ENCODE measurements around the gene SCYGR6. TPM values are rescaled to one million over a fixed set of nuclear protein-coding genes. Genes with fewer than 3 reads are reported as not detected.

Gene SCYGR6
- total and polyA plus RNA-seq, 2 of the 8 experiments (the other 6 are each of a cell fraction or from before 2014, with no cell fraction given) = not detected

GRCh38 chr2:227717687-227718567, 6.6 kb downstream of the SCYGR6 start, which contains the start of gene SLC19A3:
TSS of gene SLC19A3 (minus strand) at chr2:227718028. CDS start at chr2:227702318, 15,710 bp downstream.
- Histone ChIP-seq H3K9ac (replicated peaks in 1 of 4; ENCODE audit: extremely low read depth in 1 of 4, low read depth in 3 of 4, low read length in 3 of 4) (peak within 1 kb of the TSS in 3 of 4 experiments; percentile 20 to 39 (median 23); a peak in 4 of 7 replicates), H2BK20ac (ENCODE audit: low read length) (no peak within 1 kb of the TSS), H4K91ac (replicated peaks; ENCODE audit: insufficient read length, low read length) (no peak within 1 kb of the TSS), H3K79me1 (ENCODE audit: low read depth, low read length) (no peaks in the 10 kb centered on the region), H4K20me1 (replicated peaks in 1 of 2; ENCODE audit: control insufficient read depth in 1 of 2, insufficient read depth in 2 of 2, low read length in 2 of 2) (no peaks in the 10 kb centered on the region), H2BK12ac (ENCODE audit: low read depth, low read length) (no peak within 1 kb of the TSS), H3K27ac (ENCODE audit: low read depth, low read length) (no peak within 1 kb of the TSS), H3K18ac (ENCODE audit: extremely low read depth, low read length) (peak within 1 kb of the TSS; percentile 32; the same call in 1 of the 2 replicates), H3K4me1 (replicated peaks in 1 of 4; ENCODE audit: control insufficient read depth in 3 of 4, insufficient read depth in 4 of 4, low read length in 3 of 4) (peaks cover 0 to 4% (median under 1%) of the 10 kb centered on the region in 4 experiments; a peak in 3 of 7 replicates), H2AFZ (ENCODE audit: low read length) (0 out of 2 replicates have a peak within 1 kb of the TSS, but pooled peaks have one; percentile 72), H3K14ac (ENCODE audit: insufficient read length) (no peak within 1 kb of the TSS), H2BK15ac (ENCODE audit: low read length) (no peak within 1 kb of the TSS), H4K8ac (ENCODE audit: extremely low read depth, insufficient read depth, low read length) (peak within 1 kb of the TSS; percentile 82; the same call in 1 of the 2 replicates), H2AK5ac (ENCODE audit: low read depth, low read length) (no peak within 1 kb of the TSS), H3K4ac (replicated peaks; ENCODE audit: insufficient read length, low read depth, low read length) (no peak within 1 kb of the TSS), H3K4me2 (ENCODE audit: insufficient read depth in 1 of 2, low read depth in 2 of 2, low read length in 2 of 2) (peak within 1 kb of the TSS; percentile 83 to 89), H3K27me3 (replicated peaks in 1 of 4; ENCODE audit: control insufficient read depth in 3 of 4, extremely low read depth in 1 of 4, insufficient read depth in 3 of 4, low read length in 3 of 4) (no peaks in the 10 kb centered on the region; a peak in 1 of 7 replicates), H3K4me3 (ENCODE audit: extremely low read depth in 1 of 4, insufficient read depth in 2 of 4, low read depth in 3 of 4, low read length in 4 of 4) (peak within 1 kb of the TSS; percentile 51 to 72 (median 65)), H3K56ac (replicated peaks; ENCODE audit: insufficient read length, low read depth, low read length) (no peak within 1 kb of the TSS), H3K36me3 (ENCODE audit: control insufficient read depth in 2 of 4, insufficient read depth in 4 of 4, low read length in 3 of 4) (no peaks in the 10 kb centered on the region), H3K79me2 (ENCODE audit: control insufficient read depth in 1 of 2, insufficient read depth in 2 of 2, low read length in 2 of 2) (no peaks in the 10 kb centered on the region), H4K5ac (ENCODE audit: insufficient read length, low read depth, low read length) (no peak within 1 kb of the TSS), H2BK120ac (replicated peaks; ENCODE audit: low read depth, low read length) (no peak within 1 kb of the TSS), H3K23ac (ENCODE audit: insufficient read length) (no peak within 1 kb of the TSS), H3K23me2 (ENCODE audit: low read depth, low read length) (no peaks in the 10 kb centered on the region; the same call in 1 of the 2 replicates), H3K9me3 (ENCODE audit: insufficient read depth in 2 of 2, low read depth in 1 of 2, low read length in 1 of 2) (no peaks in the 10 kb centered on the region), H2BK5ac (ENCODE audit: low read depth, low read length) (no peak within 1 kb of the TSS)
- WGBS, 2 experiments (ENCODE audit: extremely low coverage in 1 of 2, insufficient coverage in 1 of 2, insufficient read length in 1 of 2, insufficient replicate concordance in 2 of 2, low coverage in 1 of 2, low lambda C conversion rate in 2 of 2, missing lambda C conversion rate in 1 of 2) = 8% methylated on average over 35 of the region's 35 CpGs; no CpG with 5 or more reads in 1 of the 2 experiments
- ChIA-PET CTCF (ENCODE audit: partially characterized antibody) (interaction anchor here (1.3 to 2.3 kb wide), 3 partner anchors 8 to 60 kb away, joined by 3 to 12 read pairs (median 5); no protein-coding TSS in a partner anchor), POLR2A (ENCODE audit: partially characterized antibody) (interaction anchor here (1.0 kb wide), 1 partner anchor 9 kb away, joined by 3 read pairs; no protein-coding TSS in a partner anchor)
- FAIRE-seq = peak; percentile 50
- DNase-seq (ENCODE audit: low read depth in 1 of 2, low spot score in 2 of 2) = peak; percentile 49 to 91
- TF ChIP-seq MAX (IDR thresholded peaks at IDR 0.05) (0 out of 2 replicates have a peak, but pooled peaks have one; percentile 25), E2F6 (IDR thresholded peaks at IDR 0.05) (peak; percentile 32; the same call in 1 of the 2 replicates), KDM4A (IDR thresholded peaks at IDR 0.05; ENCODE audit: low read depth, low read length, severe bottlenecking) (peak; percentile 61), JUND (IDR thresholded peaks at IDR 0.05; ENCODE audit: low read length) (no peak), HDAC2 (IDR thresholded peaks at IDR 0.05; ENCODE audit: borderline replicate concordance in 1 of 2, low read depth in 2 of 2, low read length in 2 of 2) (0 out of 4 replicates have a peak, but pooled peaks of 1 of the 2 experiments have one; percentile 61), ASH2L (IDR thresholded peaks at IDR 0.05; ENCODE audit: low read length) (peak; percentile 75), TEAD4 (IDR thresholded peaks at IDR 0.05; ENCODE audit: low read depth, low read length) (no peak), TAF1 (IDR thresholded peaks at IDR 0.05; ENCODE audit: low read depth, low read length) (peak; percentile 42; the same call in 1 of the 2 replicates), CEBPB (IDR thresholded peaks at IDR 0.05; ENCODE audit: low read depth, low read length) (no peak)

All from H1 (cell line).